ENCODE data around the gene ZNG1A. TPM values are rescaled to one million over a fixed set of nuclear protein-coding genes. Genes with fewer than 3 reads are reported as not detected.
A peak's percentile ranks its signal among the peaks of the same experiment; 100 is the strongest.
"Not testable (repeated sequence)": the region's sequence is repeated elsewhere in the genome, so short reads cannot be mapped to it uniquely, and the experiment has no call there.

The ZNG1A gene
- total and polyA plus RNA-seq, 2 experiments from 2014 or later = 70.3 to 180 TPM

DNA sequence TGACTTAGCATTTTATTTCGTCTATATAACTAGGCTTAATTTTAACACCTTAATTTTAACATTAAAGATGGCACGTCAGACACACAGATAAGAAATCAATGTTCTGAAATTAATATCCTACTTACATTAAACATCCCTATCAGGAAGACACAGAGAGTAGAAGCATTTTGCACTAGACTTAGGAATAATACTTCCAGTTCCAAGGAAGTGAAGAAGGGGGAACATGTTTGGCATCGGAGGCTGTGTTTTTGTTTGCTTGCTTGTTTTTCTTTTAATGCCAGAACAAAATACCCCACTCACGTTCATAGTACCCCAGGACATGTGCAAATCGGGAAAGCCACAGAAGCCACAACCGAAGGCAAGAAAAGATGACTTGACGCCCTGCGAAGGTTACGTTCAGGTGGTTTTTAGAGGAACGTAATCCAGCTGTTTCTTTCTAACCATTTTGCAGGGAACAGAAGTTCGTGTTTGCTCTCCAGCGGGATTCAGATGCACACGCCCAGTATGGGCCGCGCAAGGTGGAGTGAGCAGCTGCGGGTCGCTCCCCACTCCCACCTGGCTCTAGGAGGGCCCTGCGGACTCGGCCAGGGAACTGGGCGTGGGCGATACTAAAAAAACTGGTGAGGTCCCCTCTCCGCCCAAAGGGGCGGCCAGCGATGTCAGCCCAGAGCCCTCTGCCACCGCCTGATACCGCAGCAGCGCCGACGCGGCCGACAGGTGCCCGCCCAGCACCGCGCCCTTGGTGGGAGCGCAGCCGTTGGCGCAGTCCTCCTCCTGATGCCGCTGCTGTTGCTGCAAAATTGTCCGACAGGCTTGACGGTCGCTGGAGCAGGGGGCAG lies 62.4 kb downstream of the ZNG1A start:
- not testable (repeated sequence) for H2AFZ ChIP-seq; H3K9me2 ChIP-seq (ENCODE audit: insufficient read depth); H3K9me3 Mint-ChIP-seq; H3K4me1 ChIP-seq (ENCODE audit: insufficient read depth); H3K36me3 Mint-ChIP-seq (ENCODE audit: low read depth); H3K36me3 ChIP-seq (ENCODE audit: insufficient read depth); H3K27ac ChIP-seq (ENCODE audit: low read depth); H3K27ac Mint-ChIP-seq; H3F3A ChIP-seq (replicated peaks; ENCODE audit: low read depth); H4K20me1 ChIP-seq (replicated peaks; ENCODE audit: insufficient read depth); H3K79me2 ChIP-seq (replicated peaks; ENCODE audit: insufficient read depth)
- peaks cover 78% of the 10 kb centered on the region for H3K27me3 Mint-ChIP-seq (ENCODE audit: insufficient read depth, low read depth, poor library complexity)
- peaks cover 82% of the 10 kb centered on the region for H3K27me3 ChIP-seq (ENCODE audit: insufficient read depth)
- TF ChIP-seq EZH2 (IDR thresholded peaks at IDR 0.05; ENCODE audit: low read depth, unreplicated experiment) (peak; percentile 92), EZH2phosphoT487 (IDR thresholded peaks at IDR 0.05; ENCODE audit: unreplicated experiment) (peak; percentile 95)
- peak; percentile 31 for DNase-seq (ENCODE audit: low spot score)
- H3K4me2 ChIP-seq = peak overlapping the region; percentile 76
- peak; percentile 15 for ATAC-seq
- H3K4me1 Mint-ChIP-seq = peaks cover 18% of the 10 kb centered on the region
- H3K4me3 Mint-ChIP-seq = peak overlapping the region; percentile 58
- peak overlapping the region; percentile 51 for H3K4me3 ChIP-seq

DNA sequence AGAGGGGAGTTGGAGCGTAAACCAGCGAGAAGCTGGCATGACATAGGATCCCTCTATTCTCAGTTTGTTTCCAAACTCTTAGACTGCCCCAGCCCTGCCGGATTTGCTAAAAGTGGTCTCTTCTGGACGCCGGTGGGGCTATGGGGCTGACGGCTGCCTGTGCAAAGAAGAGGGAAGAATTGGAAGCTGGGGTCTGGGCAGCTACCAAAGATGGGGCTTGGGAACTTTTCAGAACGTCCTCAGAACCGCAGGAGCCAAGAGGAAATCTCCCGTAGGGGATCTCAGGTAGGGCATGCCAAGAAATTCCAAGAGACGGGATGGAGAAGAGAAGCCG lies 63.8 kb downstream of the ZNG1A start:
- not testable (repeated sequence) for H3K36me3 Mint-ChIP-seq (ENCODE audit: low read depth); H3K36me3 ChIP-seq (ENCODE audit: insufficient read depth); H3K4me1 ChIP-seq (ENCODE audit: insufficient read depth); H4K20me1 ChIP-seq (replicated peaks; ENCODE audit: insufficient read depth); H3K27ac Mint-ChIP-seq; H3K9me2 ChIP-seq (ENCODE audit: insufficient read depth); H3K79me2 ChIP-seq (replicated peaks; ENCODE audit: insufficient read depth); H3F3A ChIP-seq (replicated peaks; ENCODE audit: low read depth); H2AFZ ChIP-seq; H3K27ac ChIP-seq (ENCODE audit: low read depth); H3K9me3 Mint-ChIP-seq
- Mint-ChIP-seq H3K4me3 (peak overlapping the region; percentile 58), H3K27me3 (ENCODE audit: insufficient read depth, low read depth, poor library complexity) (peaks cover 74% of the 10 kb centered on the region), H3K4me1 (peaks cover 12% of the 10 kb centered on the region)
- TF ChIP-seq EZH2 (IDR thresholded peaks at IDR 0.05; ENCODE audit: low read depth, unreplicated experiment) = peak; percentile 67
- ATAC-seq (peak; percentile 1; the same call in 1 of the 3 replicates), DNase-seq (ENCODE audit: low spot score) (peak; percentile 31)
- H3K4me3 ChIP-seq = peak overlapping the region; percentile 55
- peaks cover 89% of the 10 kb centered on the region for H3K27me3 ChIP-seq (ENCODE audit: insufficient read depth)
- peak overlapping the region; percentile 79 for H3K4me2 ChIP-seq

DNA sequence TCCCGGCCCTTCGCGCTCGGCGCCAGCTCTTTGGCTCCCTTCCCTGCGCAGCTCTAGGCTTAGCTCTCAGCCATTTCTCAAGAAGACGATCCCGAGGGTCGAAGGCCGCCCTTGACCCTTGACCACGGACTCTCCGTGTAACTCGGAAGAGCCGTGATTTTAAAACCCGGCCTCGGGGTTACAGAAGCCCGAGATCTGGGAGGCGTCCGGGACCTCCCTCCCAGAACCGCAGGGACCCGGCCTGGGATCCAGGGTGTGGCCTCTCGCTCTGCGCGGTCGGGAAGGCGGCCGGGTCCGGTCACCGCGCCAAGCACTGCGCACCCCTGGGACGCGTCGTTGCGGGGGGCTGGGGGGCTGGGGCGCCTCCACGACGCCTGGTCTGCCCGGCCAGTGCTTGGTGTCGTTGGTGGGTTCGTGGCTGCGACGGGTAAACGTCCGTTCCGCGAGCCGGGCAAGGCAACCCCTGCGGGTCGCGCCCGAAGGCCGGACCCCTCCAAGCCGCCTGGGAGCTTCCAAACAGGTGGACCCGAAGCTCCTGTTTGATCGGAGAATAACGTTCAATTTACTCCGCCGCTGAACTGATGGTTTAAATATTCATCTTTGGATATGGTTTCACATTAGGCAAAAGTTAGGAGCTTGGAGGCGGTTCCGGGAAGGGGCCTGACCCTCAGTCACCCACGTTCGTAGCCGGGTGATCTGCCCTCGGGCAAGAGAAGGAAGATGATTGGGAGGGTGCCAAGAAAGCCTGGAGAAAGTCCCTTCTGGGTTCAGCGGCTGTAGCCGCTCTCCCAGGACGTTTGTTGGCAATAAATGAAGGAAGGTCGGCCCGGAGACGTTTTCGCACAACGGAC lies 64.4 kb downstream of the ZNG1A start:
- H3K36me3 ChIP-seq (ENCODE audit: insufficient read depth); H3F3A ChIP-seq (replicated peaks; ENCODE audit: low read depth); H3K27ac Mint-ChIP-seq; H3K79me2 ChIP-seq (replicated peaks; ENCODE audit: insufficient read depth); H3K27ac ChIP-seq (ENCODE audit: low read depth); H3K9me2 ChIP-seq (ENCODE audit: insufficient read depth); H3K4me1 ChIP-seq (ENCODE audit: insufficient read depth); H3K9me3 Mint-ChIP-seq; H2AFZ ChIP-seq; H3K36me3 Mint-ChIP-seq (ENCODE audit: low read depth); H4K20me1 ChIP-seq (replicated peaks; ENCODE audit: insufficient read depth): not testable (repeated sequence)
- Mint-ChIP-seq H3K4me1 (peaks cover 12% of the 10 kb centered on the region), H3K27me3 (ENCODE audit: insufficient read depth, low read depth, poor library complexity) (peaks cover 78% of the 10 kb centered on the region), H3K4me3 (peak overlapping the region; percentile 68)
- peaks cover 94% of the 10 kb centered on the region for H3K27me3 ChIP-seq (ENCODE audit: insufficient read depth)
- ATAC-seq (peak; percentile 47), DNase-seq (ENCODE audit: low spot score) (peak; percentile 31)
- peak overlapping the region; percentile 55 for H3K4me3 ChIP-seq
- TF ChIP-seq EZH2phosphoT487 (IDR thresholded peaks at IDR 0.05; ENCODE audit: unreplicated experiment) = peak; percentile 96
- peak; percentile 97 for TF ChIP-seq EZH2 (IDR thresholded peaks at IDR 0.05; ENCODE audit: low read depth, unreplicated experiment)
- peak overlapping the region; percentile 79 for H3K4me2 ChIP-seq
